Measurements from ENCODE around the gene NMRK2.
"Not testable (repeated sequence)": the region's sequence is repeated elsewhere in the genome, so short reads cannot be mapped to it uniquely, and the experiment has no call there.

Gene NMRK2

GRCh38 chr19:3932931-3933810 lies at the start of gene NMRK2:
NMRK2 (plus strand) TSS chr19:3933069; CDS start chr19:3933672, 603 bp downstream.
- DNase-seq (ENCODE audit: low read depth): no peak

GRCh38 chr19:3890591-3890990 lies 42.3 kb upstream of the NMRK2 start:
- no peak for DNase-seq (ENCODE audit: low read depth)

GRCh38 chr19:3893509-3894179 lies 39.2 kb upstream of the NMRK2 start:
- no peak for DNase-seq (ENCODE audit: low read depth)

- not testable (repeated sequence) for DNase-seq (ENCODE audit: low read depth)
Measured at GRCh38 chr19:3894959-3895358, 37.9 kb upstream of the NMRK2 start.

- no peak for DNase-seq (ENCODE audit: low read depth)
Measured at GRCh38 chr19:3895788-3896187, 37.1 kb upstream of the NMRK2 start.

GRCh38 chr19:3897936-3898335 lies 34.9 kb upstream of the NMRK2 start:
- DNase-seq (ENCODE audit: low read depth): no peak

GRCh38 chr19:3898426-3898825 lies 34.4 kb upstream of the NMRK2 start:
- DNase-seq (ENCODE audit: low read depth): no peak

- DNase-seq (ENCODE audit: low read depth): no peak
Measured at GRCh38 chr19:3899531-3900294, 33.2 kb upstream of the NMRK2 start.

GRCh38 chr19:3902317-3902973 lies 30.4 kb upstream of the NMRK2 start:
- no peak for DNase-seq (ENCODE audit: low read depth)

GRCh38 chr19:3904233-3904632 lies 28.6 kb upstream of the NMRK2 start:
- DNase-seq (ENCODE audit: low read depth): no peak

GRCh38 chr19:3907626-3908265 lies 25.1 kb upstream of the NMRK2 start:
- no peak for DNase-seq (ENCODE audit: low read depth)

GRCh38 chr19:3908266-3909054 lies 24.4 kb upstream of the NMRK2 start:
- DNase-seq (ENCODE audit: low read depth): no peak

- DNase-seq (ENCODE audit: low read depth): no peak
Measured at GRCh38 chr19:3910105-3910504, 22.8 kb upstream of the NMRK2 start.

GRCh38 chr19:3914199-3914598 lies 18.7 kb upstream of the NMRK2 start:
- no peak for DNase-seq (ENCODE audit: low read depth)

- no peak for DNase-seq (ENCODE audit: low read depth)
Measured at GRCh38 chr19:3916033-3916432, 16.8 kb upstream of the NMRK2 start.

GRCh38 chr19:3919793-3920192 lies 13.1 kb upstream of the NMRK2 start:
- DNase-seq (ENCODE audit: low read depth): no peak

GRCh38 chr19:3923096-3923758 lies 9.6 kb upstream of the NMRK2 start:
- no peak for DNase-seq (ENCODE audit: low read depth)

- DNase-seq (ENCODE audit: low read depth): no peak
Measured at GRCh38 chr19:3923912-3924311, 9.0 kb upstream of the NMRK2 start.

GRCh38 chr19:3931041-3931440 lies 1.8 kb upstream of the NMRK2 start:
- DNase-seq (ENCODE audit: low read depth): no peak

All from HS-5 (cell line).